HCT116 (cell line): ENCODE results near the gene POLR2H. TPM values are rescaled to one million over a fixed set of nuclear protein-coding genes. Genes with fewer than 3 reads are reported as not detected.

Source experiments
- ATAC-seq: fragments of 200-7000 bp; cut with Tn5 transposase; 2 replicates; pipeline ENCODE4 v1.9.1; 2020; ENCODE audit warnings: mild to moderate bottlenecking, moderate library complexity
- BruUV-seq: library from RNA; stranded (reverse); fragments of 400-500 nt; replicated peaks from 2 replicates; lab custom pipeline; 2021; lab: Mats Ljungman, UMichigan
- CTCF ChIA-PET: fragments of 300-600 bp; sonication (Branson Sonifier 250); formaldehyde crosslinking; loops from one replicate; lab custom pipeline; 2021; ENCODE audit warnings: antibody characterized with exemption; lab: Charles Lee
- POLR2A ChIA-PET: fragments of 300-600, 350-600 bp; sonication (Branson Sonifier 250); formaldehyde crosslinking; loops from one replicate; lab custom pipeline; 2021; ENCODE audit warnings: antibody characterized with exemption; lab: Charles Lee
- RAD21 ChIA-PET, 2 experiments: fragments of 300-600 bp; sonication (Branson Sonifier 250); formaldehyde crosslinking; loops; one replicate each; lab custom pipeline; 2023; ENCODE audit warnings: low total read pairs in 2 of 2; ENCODE audit not compliant: uncharacterized antibody in 2 of 2, unreplicated experiment in 2 of 2, low non-redundant PET in 1 of 2; lab: Charles Lee
- DNase-seq: peaks from one replicate; pipeline ENCODE4 v3.0.0-alpha.2; 2010; ENCODE audit warnings: low read depth, low spot score
- H2AFZ ChIP-seq: fragments of 200-600 bp; shearing (Covaris generic), sonication (generic); 2 replicates; pipeline ENCODE4 v1.6.1; 2017; ENCODE audit warnings: low read depth, mixed run types, mixed read lengths, antibody characterized with exemption, low read length; ENCODE audit not compliant: poor library complexity, severe bottlenecking
- H3K27ac ChIP-seq: 2 replicates; pipeline ENCODE4 v1.5.1; 2012; ENCODE audit warnings: low read depth, low read length
- H3K27me3 ChIP-seq: fragments of 200-600 bp; sonication (generic); 2 replicates; pipeline ENCODE4 v1.6.1; 2016; ENCODE audit warnings: mixed run types, low read length, mixed read lengths; ENCODE audit not compliant: insufficient read depth
- H3K36me3 ChIP-seq, 2 experiments: fragments of 200-500 bp in 1 of 2; fragments of 200-600 bp in 1 of 2; sonication (Bioruptor generic) in 1 of 2; sonication (generic) in 1 of 2; 2 replicates each; pipeline versions ENCODE4 v1.5.1 to v1.6.1; 2014 to 2016; ENCODE audit warnings: low read length in 2 of 2, inconsistent platforms in 1 of 2, mixed read lengths in 1 of 2, mixed run types in 1 of 2; ENCODE audit not compliant: insufficient read depth in 2 of 2, control insufficient read depth in 1 of 2
- H3K4me1 ChIP-seq, 2 experiments: fragments of 200-600 bp in 1 of 2; sonication (generic) in 1 of 2; 2 replicates each; pipeline versions ENCODE4 v1.5.1 to v1.6.1; 2012 to 2017; ENCODE audit warnings: low read length in 2 of 2, inconsistent platforms in 1 of 2, mild to moderate bottlenecking in 1 of 2, mixed read lengths in 1 of 2, mixed run types in 1 of 2, moderate library complexity in 1 of 2; ENCODE audit not compliant: insufficient read depth in 2 of 2, control insufficient read depth in 1 of 2
- H3K4me2 ChIP-seq: fragments of 200-600 bp; sonication (generic); 2 replicates; pipeline ENCODE4 v1.6.1; 2017; ENCODE audit warnings: mixed run types, low read length, mixed read lengths
- H3K4me3 ChIP-seq, 2 experiments: fragments of 200-600 bp in 1 of 2; sonication (generic) in 1 of 2; replicated peaks in 1 of 2; 2 replicates each; pipeline ENCODE4 v1.5.1; 2011 to 2016; ENCODE audit warnings: low read length in 2 of 2, control low read depth in 1 of 2, low read depth in 1 of 2, mild to moderate bottlenecking in 1 of 2, mixed read lengths in 1 of 2, mixed run types in 1 of 2
- H3K79me2 ChIP-seq: fragments of 200-600 bp; sonication (generic); 2 replicates; pipeline ENCODE4 v1.6.1; 2017; ENCODE audit warnings: mild to moderate bottlenecking, mixed run types, low read length, moderate library complexity, mixed read lengths; ENCODE audit not compliant: insufficient read depth
- H3K9ac ChIP-seq: fragments of 200-600 bp; sonication (generic); 2 replicates; pipeline ENCODE4 v1.6.1; 2016; ENCODE audit warnings: low read length, mixed read lengths
- H3K9me2 ChIP-seq: fragments of 200-600 bp; sonication (generic), shearing (Covaris generic); 2 replicates; pipeline ENCODE4 v1.6.1; 2017; ENCODE audit warnings: mixed run types, mild to moderate bottlenecking, moderate library complexity; ENCODE audit not compliant: insufficient read depth
- H3K9me3 ChIP-seq, 2 experiments: fragments of 200-500 bp in 1 of 2; fragments of 200-600 bp in 1 of 2; sonication (Bioruptor generic) in 1 of 2; sonication (generic) in 1 of 2; 2 replicates each; pipeline ENCODE4 v1.6.1; 2014 to 2017; ENCODE audit warnings: low read length in 2 of 2, mixed read lengths in 2 of 2, inconsistent platforms in 1 of 2, low read depth in 1 of 2, mild to moderate bottlenecking in 1 of 2, mixed run types in 1 of 2, moderate library complexity in 1 of 2; ENCODE audit not compliant: control insufficient read depth in 1 of 2, insufficient read depth in 1 of 2
- H4K20me1 ChIP-seq: fragments of 200-600 bp; sonication (generic), shearing (Covaris generic); 2 replicates; pipeline ENCODE4 v1.6.1; 2017; ENCODE audit warnings: mixed run types, mild to moderate bottlenecking, moderate library complexity; ENCODE audit not compliant: insufficient read depth
- EGR1 ChIP-seq: IDR thresholded peaks from 2 replicates; pipeline ENCODE4 v1.6.1; 2012; ENCODE audit warnings: low read depth
- ELF1 ChIP-seq: IDR thresholded peaks from 2 replicates; pipeline ENCODE4 v1.6.1; 2012; ENCODE audit warnings: low read depth, borderline replicate concordance
- EZH2 ChIP-seq: fragments of 200-600 bp; sonication (generic); IDR thresholded peaks from 2 replicates; pipeline ENCODE4 v1.6.1; 2017; ENCODE audit warnings: antibody characterized with exemption, mixed run types
- JUND ChIP-seq: IDR thresholded peaks from 2 replicates; pipeline ENCODE4 v1.6.1; 2012
- POLR2A ChIP-seq: IDR thresholded peaks from 2 replicates; pipeline ENCODE4 v1.7.0; 2011; ENCODE audit warnings: borderline replicate concordance; ENCODE audit not compliant: insufficient read depth, insufficient read length; ENCODE audit errors: extremely low read depth
- SP1 ChIP-seq: IDR thresholded peaks from 2 replicates; pipeline ENCODE4 v1.6.1; 2012; ENCODE audit warnings: low read depth
- TCF7L2 ChIP-seq: IDR thresholded peaks from 2 replicates; pipeline ENCODE4 v1.7.0; 2011; ENCODE audit warnings: borderline replicate concordance, inconsistent platforms; ENCODE audit not compliant: insufficient read depth, insufficient read length; ENCODE audit errors: extremely low read depth
- intact Hi-C: fragments of 100-400 bp; cut with micrococcal nuclease; formaldehyde crosslinking; loops from 2 replicates; pipeline ENCODE4 v1.10.0; 2022
- total RNA-seq: library from RNA; stranded (reverse); gene quantifications from one replicate; pipeline ENCODE4 v1.2.1, GENCODE V29; 2021; ENCODE audit not compliant: unreplicated experiment
- TF ChIP-seq, protein P1 (sequence below): IDR thresholded peaks from 2 replicates; pipeline ENCODE4 v1.6.1; 2012; ENCODE audit warnings: low read depth

Gene POLR2H
- total RNA-seq, 1 experiment from 2014 or later: 156 TPM

GRCh38 chr3:184381261-184382224 is 20.0 kb downstream of the POLR2H start:
- no peaks in the 10 kb centered on the region for H3K27me3 ChIP-seq
- no peak overlapping the region for H3K4me3 ChIP-seq
- POLR2A ChIA-PET: no interaction called here
- H3K27ac ChIP-seq: no peak overlapping the region
- H3K79me2 ChIP-seq: no peaks in the 10 kb centered on the region
- intact Hi-C loops: no loop called here
- peaks cover 4 to 20% of the 10 kb centered on the region in 2 experiments; a peak in 2 of 4 replicates for H3K4me1 ChIP-seq
- H3K4me2 ChIP-seq: peak overlapping the region; percentile 87; the same call in 1 of the 2 replicates
- H3K9me2 ChIP-seq: no peaks in the 10 kb centered on the region
- no peaks in the 10 kb centered on the region for H3K9me3 ChIP-seq
- RAD21 ChIA-PET: no interaction called here
- no peak overlapping the region for H3K9ac ChIP-seq
- CTCF ChIA-PET: no interaction called here
- no TSS peak for BruUV-seq
- no peaks in the 10 kb centered on the region for H4K20me1 ChIP-seq
- TF ChIP-seq EZH2: no peak
- H3K36me3 ChIP-seq: no peaks in the 10 kb centered on the region
- DNase-seq: no peak
- no peak for ATAC-seq
- H2AFZ ChIP-seq: no peak overlapping the region

GRCh38 chr3:184382326-184383032 is 21.0 kb downstream of the POLR2H start:
- no TSS peak for BruUV-seq
- Histone ChIP-seq H3K9ac (no peak overlapping the region), H3K9me2 (no peaks in the 10 kb centered on the region), H3K4me1 (peaks cover 4 to 20% of the 10 kb centered on the region in 2 experiments; a peak in 2 of 4 replicates), H3K27ac (no peak overlapping the region), H3K36me3 (no peaks in the 10 kb centered on the region), H3K4me2 (no peak overlapping the region), H3K9me3 (no peaks in the 10 kb centered on the region), H3K27me3 (no peaks in the 10 kb centered on the region), H4K20me1 (no peaks in the 10 kb centered on the region), H3K79me2 (no peaks in the 10 kb centered on the region), H2AFZ (no peak overlapping the region), H3K4me3 (no peak overlapping the region)
- intact Hi-C loops: no loop called here
- TF ChIP-seq, protein P1, sequence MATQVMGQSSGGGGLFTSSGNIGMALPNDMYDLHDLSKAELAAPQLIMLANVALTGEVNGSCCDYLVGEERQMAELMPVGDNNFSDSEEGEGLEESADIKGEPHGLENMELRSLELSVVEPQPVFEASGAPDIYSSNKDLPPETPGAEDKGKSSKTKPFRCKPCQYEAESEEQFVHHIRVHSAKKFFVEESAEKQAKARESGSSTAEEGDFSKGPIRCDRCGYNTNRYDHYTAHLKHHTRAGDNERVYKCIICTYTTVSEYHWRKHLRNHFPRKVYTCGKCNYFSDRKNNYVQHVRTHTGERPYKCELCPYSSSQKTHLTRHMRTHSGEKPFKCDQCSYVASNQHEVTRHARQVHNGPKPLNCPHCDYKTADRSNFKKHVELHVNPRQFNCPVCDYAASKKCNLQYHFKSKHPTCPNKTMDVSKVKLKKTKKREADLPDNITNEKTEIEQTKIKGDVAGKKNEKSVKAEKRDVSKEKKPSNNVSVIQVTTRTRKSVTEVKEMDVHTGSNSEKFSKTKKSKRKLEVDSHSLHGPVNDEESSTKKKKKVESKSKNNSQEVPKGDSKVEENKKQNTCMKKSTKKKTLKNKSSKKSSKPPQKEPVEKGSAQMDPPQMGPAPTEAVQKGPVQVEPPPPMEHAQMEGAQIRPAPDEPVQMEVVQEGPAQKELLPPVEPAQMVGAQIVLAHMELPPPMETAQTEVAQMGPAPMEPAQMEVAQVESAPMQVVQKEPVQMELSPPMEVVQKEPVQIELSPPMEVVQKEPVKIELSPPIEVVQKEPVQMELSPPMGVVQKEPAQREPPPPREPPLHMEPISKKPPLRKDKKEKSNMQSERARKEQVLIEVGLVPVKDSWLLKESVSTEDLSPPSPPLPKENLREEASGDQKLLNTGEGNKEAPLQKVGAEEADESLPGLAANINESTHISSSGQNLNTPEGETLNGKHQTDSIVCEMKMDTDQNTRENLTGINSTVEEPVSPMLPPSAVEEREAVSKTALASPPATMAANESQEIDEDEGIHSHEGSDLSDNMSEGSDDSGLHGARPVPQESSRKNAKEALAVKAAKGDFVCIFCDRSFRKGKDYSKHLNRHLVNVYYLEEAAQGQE: no peak
- TF ChIP-seq TCF7L2 (no peak), POLR2A (no peak), SP1 (no peak), EGR1 (no peak), ELF1 (no peak), JUND (no peak)
- ChIA-PET RAD21 (no interaction called here), CTCF (no interaction called here), POLR2A (no interaction called here)
- DNase-seq (no peak), ATAC-seq (no peak)
